ENCODE results near the gene NOS3. TPM values are rescaled to one million over a fixed set of nuclear protein-coding genes. Genes with fewer than 3 reads are reported as not detected.

NOS3 gene
- total and polyA plus RNA-seq, 9 donors: 4.9 to 8.9 (median 6.9) TPM

- DNase-seq: no peak
- no peak overlapping the region for H3K27ac ChIP-seq (ENCODE audit: low read length)
- H3K36me3 ChIP-seq (ENCODE audit: control insufficient read depth, insufficient read depth, low read length): peaks cover 10% of the 10 kb centered on the region
- H3K4me3 ChIP-seq (ENCODE audit: low read length): no peak overlapping the region
- H3K9me3 ChIP-seq (replicated peaks; ENCODE audit: control insufficient read depth, low read depth, low read length): no peaks in the 10 kb centered on the region
- 75% methylated on average over 19 of the region's 27 CpGs for WGBS (ENCODE audit: insufficient coverage)
- peaks cover 11% of the 10 kb centered on the region for H3K27me3 ChIP-seq (ENCODE audit: control insufficient read depth, insufficient read depth, low read length)
- peaks cover 11% of the 10 kb centered on the region for H3K4me1 ChIP-seq (ENCODE audit: control insufficient read depth, insufficient read depth, low read length)
These were observed 44.2 kb upstream of the NOS3 start for GRCh38 chr7:150946421-150947240.

GRCh38 chr7:150947241-150947745, 43.5 kb upstream of the NOS3 start:
- Histone ChIP-seq H3K36me3 (ENCODE audit: control insufficient read depth, insufficient read depth, low read length) (peaks cover 17% of the 10 kb centered on the region), H3K4me3 (ENCODE audit: low read length) (no peak overlapping the region), H3K4me1 (ENCODE audit: control insufficient read depth, insufficient read depth, low read length) (peaks cover 11% of the 10 kb centered on the region), H3K9me3 (replicated peaks; ENCODE audit: control insufficient read depth, low read depth, low read length) (no peaks in the 10 kb centered on the region), H3K27me3 (ENCODE audit: control insufficient read depth, insufficient read depth, low read length) (peaks cover 11% of the 10 kb centered on the region), H3K27ac (ENCODE audit: low read length) (no peak overlapping the region)
- 20% methylated on average over 27 of the region's 31 CpGs for WGBS (ENCODE audit: insufficient coverage)
- no peak for DNase-seq

- H3K36me3 ChIP-seq (ENCODE audit: control insufficient read depth, insufficient read depth, low read length): peaks cover 21% of the 10 kb centered on the region
- H3K9me3 ChIP-seq (replicated peaks; ENCODE audit: control insufficient read depth, low read depth, low read length): no peaks in the 10 kb centered on the region
- peaks cover 11% of the 10 kb centered on the region for H3K27me3 ChIP-seq (ENCODE audit: control insufficient read depth, insufficient read depth, low read length)
- no peak overlapping the region for H3K4me3 ChIP-seq (ENCODE audit: low read length)
- 59% methylated on average over 12 of the region's 34 CpGs for WGBS (ENCODE audit: insufficient coverage)
- no peak overlapping the region for H3K27ac ChIP-seq (ENCODE audit: low read length)
- no peak for DNase-seq
- peaks cover 11% of the 10 kb centered on the region for H3K4me1 ChIP-seq (ENCODE audit: control insufficient read depth, insufficient read depth, low read length)
These were observed 42.8 kb upstream of the NOS3 start for GRCh38 chr7:150947761-150948651.

GRCh38 chr7:150948791-150949251, 42.0 kb upstream of the NOS3 start:
- peaks cover 21% of the 10 kb centered on the region for H3K36me3 ChIP-seq (ENCODE audit: control insufficient read depth, insufficient read depth, low read length)
- WGBS (ENCODE audit: insufficient coverage): 78% methylated on average over 10 of the region's 15 CpGs
- DNase-seq: no peak
- no peak overlapping the region for H3K27ac ChIP-seq (ENCODE audit: low read length)
- no peaks in the 10 kb centered on the region for H3K9me3 ChIP-seq (replicated peaks; ENCODE audit: control insufficient read depth, low read depth, low read length)
- peaks cover 17% of the 10 kb centered on the region for H3K4me1 ChIP-seq (ENCODE audit: control insufficient read depth, insufficient read depth, low read length)
- H3K27me3 ChIP-seq (ENCODE audit: control insufficient read depth, insufficient read depth, low read length): peaks cover 11% of the 10 kb centered on the region
- no peak overlapping the region for H3K4me3 ChIP-seq (ENCODE audit: low read length)

- peaks cover 11% of the 10 kb centered on the region for H3K27me3 ChIP-seq (ENCODE audit: control insufficient read depth, insufficient read depth, low read length)
- no peak overlapping the region for H3K27ac ChIP-seq (ENCODE audit: low read length)
- peaks cover 24% of the 10 kb centered on the region for H3K4me1 ChIP-seq (ENCODE audit: control insufficient read depth, insufficient read depth, low read length)
- DNase-seq: no peak
- WGBS (ENCODE audit: insufficient coverage): 67% methylated on average over 1 of the region's 4 CpGs
- no peak overlapping the region for H3K4me3 ChIP-seq (ENCODE audit: low read length)
- H3K9me3 ChIP-seq (replicated peaks; ENCODE audit: control insufficient read depth, low read depth, low read length): no peaks in the 10 kb centered on the region
- peaks cover 25% of the 10 kb centered on the region for H3K36me3 ChIP-seq (ENCODE audit: control insufficient read depth, insufficient read depth, low read length)
These were observed 41.3 kb upstream of the NOS3 start for GRCh38 chr7:150949564-150949963.

- peaks cover 25% of the 10 kb centered on the region for H3K36me3 ChIP-seq (ENCODE audit: control insufficient read depth, insufficient read depth, low read length)
- WGBS (ENCODE audit: insufficient coverage): 70% methylated on average over 15 of the region's 16 CpGs
- DNase-seq: no peak
- H3K4me1 ChIP-seq (ENCODE audit: control insufficient read depth, insufficient read depth, low read length): peaks cover 29% of the 10 kb centered on the region
- peaks cover 11% of the 10 kb centered on the region for H3K27me3 ChIP-seq (ENCODE audit: control insufficient read depth, insufficient read depth, low read length)
- no peak overlapping the region for H3K27ac ChIP-seq (ENCODE audit: low read length)
- H3K9me3 ChIP-seq (replicated peaks; ENCODE audit: control insufficient read depth, low read depth, low read length): no peaks in the 10 kb centered on the region
- no peak overlapping the region for H3K4me3 ChIP-seq (ENCODE audit: low read length)
These were observed 40.8 kb upstream of the NOS3 start for GRCh38 chr7:150949971-150950491.

DNA sequence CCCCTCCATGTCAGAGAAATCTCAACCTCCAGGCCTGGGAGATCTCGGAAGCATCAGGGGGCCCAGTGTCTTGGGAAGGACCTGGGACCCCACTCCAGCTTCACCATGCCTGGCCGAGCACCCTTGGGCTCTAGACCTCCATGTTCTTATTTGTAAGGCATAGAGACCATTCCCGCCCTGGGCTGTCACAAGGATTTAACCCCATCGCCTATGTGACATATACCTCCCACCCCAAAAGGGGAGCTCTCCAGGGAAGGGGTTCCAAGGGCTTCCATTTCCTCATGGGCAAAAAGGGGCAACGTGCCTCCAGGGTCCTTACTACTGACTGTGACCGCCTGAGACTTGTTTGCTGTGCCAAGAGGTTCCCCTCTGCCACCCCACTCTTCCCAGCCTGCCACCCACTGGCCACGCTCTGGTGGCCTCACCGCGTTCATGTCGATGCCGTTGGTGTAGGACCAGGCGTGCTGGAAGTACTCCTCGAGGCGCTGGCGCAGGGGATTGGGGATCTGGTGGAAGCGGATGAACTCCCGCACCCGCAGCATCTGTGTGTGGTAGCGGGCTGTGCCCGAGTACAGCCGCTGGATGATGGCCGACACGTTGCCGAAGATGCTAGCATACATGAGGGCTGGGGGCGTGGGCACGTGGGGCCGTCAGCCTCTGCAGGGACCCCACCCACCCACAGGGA, 40.2 kb upstream of the NOS3 start:
- 92% methylated on average over 23 of the region's 27 CpGs for WGBS (ENCODE audit: insufficient coverage)
- Histone ChIP-seq H3K27me3 (ENCODE audit: control insufficient read depth, insufficient read depth, low read length) (peaks cover 9% of the 10 kb centered on the region), H3K36me3 (ENCODE audit: control insufficient read depth, insufficient read depth, low read length) (peaks cover 25% of the 10 kb centered on the region), H3K4me1 (ENCODE audit: control insufficient read depth, insufficient read depth, low read length) (peaks cover 29% of the 10 kb centered on the region), H3K4me3 (ENCODE audit: low read length) (no peak overlapping the region), H3K9me3 (replicated peaks; ENCODE audit: control insufficient read depth, low read depth, low read length) (no peaks in the 10 kb centered on the region), H3K27ac (ENCODE audit: low read length) (no peak overlapping the region)
- DNase-seq: no peak

GRCh38 chr7:150951181-150951520, 39.7 kb upstream of the NOS3 start:
- WGBS (ENCODE audit: insufficient coverage): 95% methylated on average over 14 of the region's 16 CpGs
- peaks cover 28% of the 10 kb centered on the region for H3K4me1 ChIP-seq (ENCODE audit: control insufficient read depth, insufficient read depth, low read length)
- no peaks in the 10 kb centered on the region for H3K9me3 ChIP-seq (replicated peaks; ENCODE audit: control insufficient read depth, low read depth, low read length)
- H3K36me3 ChIP-seq (ENCODE audit: control insufficient read depth, insufficient read depth, low read length): peaks cover 25% of the 10 kb centered on the region
- H3K27ac ChIP-seq (ENCODE audit: low read length): no peak overlapping the region
- DNase-seq: no peak
- no peak overlapping the region for H3K4me3 ChIP-seq (ENCODE audit: low read length)
- H3K27me3 ChIP-seq (ENCODE audit: control insufficient read depth, insufficient read depth, low read length): peaks cover 6% of the 10 kb centered on the region

GRCh38 chr7:150951521-150951920, 39.3 kb upstream of the NOS3 start:
- no peak overlapping the region for H3K27ac ChIP-seq (ENCODE audit: low read length)
- H3K9me3 ChIP-seq (replicated peaks; ENCODE audit: control insufficient read depth, low read depth, low read length): no peaks in the 10 kb centered on the region
- peaks cover 25% of the 10 kb centered on the region for H3K36me3 ChIP-seq (ENCODE audit: control insufficient read depth, insufficient read depth, low read length)
- 94% methylated on average over 21 of the region's 28 CpGs for WGBS (ENCODE audit: insufficient coverage)
- H3K27me3 ChIP-seq (ENCODE audit: control insufficient read depth, insufficient read depth, low read length): peaks cover 6% of the 10 kb centered on the region
- no peak overlapping the region for H3K4me3 ChIP-seq (ENCODE audit: low read length)
- no peak for DNase-seq
- H3K4me1 ChIP-seq (ENCODE audit: control insufficient read depth, insufficient read depth, low read length): peaks cover 31% of the 10 kb centered on the region
